HepG2 (cell line): ENCODE results near the gene FAM222A. TPM values are rescaled to one million over a fixed set of nuclear protein-coding genes. Genes with fewer than 3 reads are reported as not detected.
A peak's percentile ranks its signal among the peaks of the same experiment; 100 is the strongest.

Experiments
- KAT7 ChIP-seq: IDR thresholded peaks from 2 replicates; pipeline ENCODE4 v1.6.1; 2018; ENCODE audit warnings: borderline replicate concordance, missing compliant biosample characterization
- MED1 ChIP-seq: sonication (generic); formaldehyde crosslinking; IDR thresholded peaks from 2 replicates; pipeline ENCODE4 v1.4.0; 2020; ENCODE audit warnings: missing genetic modification reagents
- NFE2L2 ChIP-seq: fragments of 150-350 bp; IDR thresholded peaks from 2 replicates; pipeline ENCODE4 v1.6.1; 2014; ENCODE audit warnings: low read length
- PCBP1 ChIP-seq: fragments of 200-400 bp; formaldehyde crosslinking; IDR thresholded peaks from 2 replicates; pipeline ENCODE4 v1.6.1; 2017; ENCODE audit warnings: mild to moderate bottlenecking, low read depth, low read length, borderline replicate concordance
- SNAI1 ChIP-seq: sonication (generic); formaldehyde crosslinking; IDR thresholded peaks from 2 replicates; pipeline ENCODE4 v1.5.0; 2020; ENCODE audit warnings: mild to moderate bottlenecking, missing genetic modification reagents, borderline replicate concordance
- ZNF354B ChIP-seq: sonication (generic); formaldehyde crosslinking; IDR thresholded peaks from 2 replicates; pipeline ENCODE4 v1.8.0; 2022; ENCODE audit warnings: mild to moderate bottlenecking, missing genetic modification reagents
- ZNF460 ChIP-seq: sonication (generic); formaldehyde crosslinking; IDR thresholded peaks from 2 replicates; pipeline ENCODE4 v1.5.1; 2020; ENCODE audit warnings: missing genetic modification reagents, mild to moderate bottlenecking, borderline replicate concordance
- polyA plus RNA-seq, 8 experiments: library from polyadenylated mRNA; depleted of rRNA in 3 of 8; stranded (reverse) in 7 of 8; unstranded in 1 of 8; fragments of >200 nt; fragmentation: Illumina TruSeq in 4 of 8; extraction: Trizol in 4 of 8; gene quantifications; 2 replicates each; pipeline versions ENCODE4 v1.2.1 to v1.2.3, GENCODE V29; 2011 to 2016; ENCODE audit warnings: low read depth in 4 of 8, missing spikeins in 1 of 8, mixed read lengths in 1 of 8; ENCODE audit not compliant: insufficient read depth in 1 of 8
- total RNA-seq, 5 experiments: library from RNA; depleted of rRNA; stranded (reverse); fragments of >200 nt; fragmentation: Illumina TruSeq; extraction: Trizol; gene quantifications; 2 replicates each; pipeline ENCODE4 v1.2.3, GENCODE V29; 2016; ENCODE audit warnings: low read depth in 1 of 5
- TF ChIP-seq, protein P1 (sequence below): IDR thresholded peaks from 2 replicates; pipeline ENCODE4 v1.6.1; 2016; ENCODE audit warnings: low read depth, borderline replicate concordance
- TF ChIP-seq, protein P2 (sequence below): sonication (generic); formaldehyde crosslinking; IDR thresholded peaks from 2 replicates; pipeline ENCODE4 v1.4.0; 2020; ENCODE audit warnings: missing genetic modification reagents, mild to moderate bottlenecking, borderline replicate concordance
- TF ChIP-seq, protein P3 (sequence below), 2 experiments: sonication (generic) in 1 of 2; formaldehyde crosslinking in 1 of 2; IDR thresholded peaks; 2 replicates each; pipeline versions ENCODE4 v1.4.0 to v1.6.1; 2016 to 2020; ENCODE audit warnings: borderline replicate concordance in 1 of 2, low read depth in 1 of 2, mild to moderate bottlenecking in 1 of 2, missing genetic modification reagents in 1 of 2
- TF ChIP-seq, protein P4 (sequence below): sonication (generic); formaldehyde crosslinking; IDR thresholded peaks from 2 replicates; pipeline ENCODE4 v1.5.0; 2020; ENCODE audit warnings: mild to moderate bottlenecking, missing genetic modification reagents, borderline replicate concordance
- TF ChIP-seq, protein P5 (sequence below): sonication (generic); formaldehyde crosslinking; IDR thresholded peaks from 2 replicates; pipeline ENCODE4 v1.8.0; 2022; ENCODE audit warnings: mild to moderate bottlenecking, missing genetic modification reagents, moderate library complexity
- TF ChIP-seq, protein P6 (sequence below): sonication (generic); formaldehyde crosslinking; IDR thresholded peaks from 2 replicates; pipeline ENCODE4 v1.8.0; 2023; ENCODE audit warnings: mild to moderate bottlenecking, missing genetic modification reagents
- TF ChIP-seq, protein P7 (sequence below): sonication (generic); formaldehyde crosslinking; IDR thresholded peaks from 2 replicates; pipeline ENCODE4 v1.5.0; 2020; ENCODE audit warnings: missing genetic modification reagents

FAM222A gene
- total and polyA plus RNA-seq, 2 of the 13 experiments (the other 11 are each of a cell fraction or from before 2014, with no cell fraction given): 2.7 to 9.6 TPM

DNA sequence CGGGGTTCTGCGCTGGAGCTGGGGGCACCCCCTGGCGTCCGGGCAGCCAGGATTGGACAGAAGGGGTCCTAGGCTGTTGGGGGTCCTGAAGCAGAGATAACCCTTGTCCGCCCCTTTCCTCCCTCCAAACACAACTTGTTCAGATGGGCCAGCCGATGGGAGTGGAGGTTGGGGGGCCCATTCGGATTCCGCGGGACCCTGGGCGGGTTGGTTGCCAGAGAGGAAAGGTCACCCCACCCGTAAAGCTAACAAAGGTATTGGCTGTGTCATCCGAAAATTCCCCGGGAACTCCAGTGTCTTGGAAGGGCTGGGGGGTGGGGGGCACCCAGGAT, 1.3 kb downstream of the FAM222A start (continued):
- TF ChIP-seq, protein P1, sequence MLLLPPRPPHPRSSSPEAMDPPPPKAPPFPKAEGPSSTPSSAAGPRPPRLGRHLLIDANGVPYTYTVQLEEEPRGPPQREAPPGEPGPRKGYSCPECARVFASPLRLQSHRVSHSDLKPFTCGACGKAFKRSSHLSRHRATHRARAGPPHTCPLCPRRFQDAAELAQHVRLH (CRISPR knock-in tag): no peak
- TF ChIP-seq, protein P2, sequence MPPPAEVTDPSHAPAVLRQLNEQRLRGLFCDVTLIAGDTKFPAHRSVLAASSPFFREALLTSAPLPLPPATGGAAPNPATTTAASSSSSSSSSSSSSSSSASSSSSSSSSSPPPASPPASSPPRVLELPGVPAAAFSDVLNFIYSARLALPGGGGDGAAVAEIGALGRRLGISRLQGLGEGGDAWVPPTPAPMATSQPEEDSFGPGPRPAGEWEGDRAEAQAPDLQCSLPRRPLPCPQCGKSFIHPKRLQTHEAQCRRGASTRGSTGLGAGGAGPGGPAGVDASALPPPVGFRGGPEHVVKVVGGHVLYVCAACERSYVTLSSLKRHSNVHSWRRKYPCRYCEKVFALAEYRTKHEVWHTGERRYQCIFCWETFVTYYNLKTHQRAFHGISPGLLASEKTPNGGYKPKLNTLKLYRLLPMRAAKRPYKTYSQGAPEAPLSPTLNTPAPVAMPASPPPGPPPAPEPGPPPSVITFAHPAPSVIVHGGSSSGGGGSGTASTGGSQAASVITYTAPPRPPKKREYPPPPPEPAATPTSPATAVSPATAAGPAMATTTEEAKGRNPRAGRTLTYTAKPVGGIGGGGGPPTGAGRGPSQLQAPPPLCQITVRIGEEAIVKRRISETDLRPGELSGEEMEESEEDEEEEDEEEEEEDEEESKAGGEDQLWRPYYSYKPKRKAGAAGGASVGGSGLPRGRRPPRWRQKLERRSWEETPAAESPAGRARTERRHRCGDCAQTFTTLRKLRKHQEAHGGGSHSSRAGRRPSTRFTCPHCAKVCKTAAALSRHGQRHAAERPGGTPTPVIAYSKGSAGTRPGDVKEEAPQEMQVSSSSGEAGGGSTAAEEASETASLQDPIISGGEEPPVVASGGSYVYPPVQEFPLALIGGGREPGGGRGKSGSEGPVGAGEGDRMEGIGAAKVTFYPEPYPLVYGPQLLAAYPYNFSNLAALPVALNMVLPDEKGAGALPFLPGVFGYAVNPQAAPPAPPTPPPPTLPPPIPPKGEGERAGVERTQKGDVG (CRISPR knock-in tag): no peak
- no peak for TF ChIP-seq MED1 (CRISPR knock-in tag)
- TF ChIP-seq, protein P3, sequence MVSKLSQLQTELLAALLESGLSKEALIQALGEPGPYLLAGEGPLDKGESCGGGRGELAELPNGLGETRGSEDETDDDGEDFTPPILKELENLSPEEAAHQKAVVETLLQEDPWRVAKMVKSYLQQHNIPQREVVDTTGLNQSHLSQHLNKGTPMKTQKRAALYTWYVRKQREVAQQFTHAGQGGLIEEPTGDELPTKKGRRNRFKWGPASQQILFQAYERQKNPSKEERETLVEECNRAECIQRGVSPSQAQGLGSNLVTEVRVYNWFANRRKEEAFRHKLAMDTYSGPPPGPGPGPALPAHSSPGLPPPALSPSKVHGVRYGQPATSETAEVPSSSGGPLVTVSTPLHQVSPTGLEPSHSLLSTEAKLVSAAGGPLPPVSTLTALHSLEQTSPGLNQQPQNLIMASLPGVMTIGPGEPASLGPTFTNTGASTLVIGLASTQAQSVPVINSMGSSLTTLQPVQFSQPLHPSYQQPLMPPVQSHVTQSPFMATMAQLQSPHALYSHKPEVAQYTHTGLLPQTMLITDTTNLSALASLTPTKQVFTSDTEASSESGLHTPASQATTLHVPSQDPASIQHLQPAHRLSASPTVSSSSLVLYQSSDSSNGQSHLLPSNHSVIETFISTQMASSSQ (IDR thresholded peaks at IDR 0.05; ENCODE audit: low read depth): no peak
- TF ChIP-seq, protein P3 (CRISPR knock-in tag; IDR thresholded peaks at IDR 0.05; ENCODE audit: borderline replicate concordance): no peak
- no peak for TF ChIP-seq KAT7 (CRISPR knock-in tag)
- TF ChIP-seq ZNF460 (CRISPR knock-in tag): no peak
- TF ChIP-seq, protein P4, sequence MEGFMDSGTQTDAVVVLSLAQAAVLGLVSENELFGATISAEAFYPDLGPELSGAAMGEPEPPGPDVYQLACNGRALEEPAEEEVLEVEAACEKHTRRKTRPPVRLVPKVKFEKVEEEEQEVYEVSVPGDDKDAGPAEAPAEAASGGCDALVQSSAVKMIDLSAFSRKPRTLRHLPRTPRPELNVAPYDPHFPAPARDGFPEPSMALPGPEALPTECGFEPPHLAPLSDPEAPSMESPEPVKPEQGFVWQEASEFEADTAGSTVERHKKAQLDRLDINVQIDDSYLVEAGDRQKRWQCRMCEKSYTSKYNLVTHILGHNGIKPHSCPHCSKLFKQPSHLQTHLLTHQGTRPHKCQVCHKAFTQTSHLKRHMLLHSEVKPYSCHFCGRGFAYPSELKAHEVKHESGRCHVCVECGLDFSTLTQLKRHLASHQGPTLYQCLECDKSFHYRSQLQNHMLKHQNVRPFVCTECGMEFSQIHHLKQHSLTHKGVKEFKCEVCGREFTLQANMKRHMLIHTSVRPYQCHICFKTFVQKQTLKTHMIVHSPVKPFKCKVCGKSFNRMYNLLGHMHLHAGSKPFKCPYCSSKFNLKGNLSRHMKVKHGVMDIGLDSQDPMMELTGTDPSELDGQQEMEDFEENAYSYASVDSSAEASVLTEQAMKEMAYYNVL (CRISPR knock-in tag): 0 out of 2 replicates have a peak, but pooled peaks have one; percentile 38
- TF ChIP-seq, protein P5, sequence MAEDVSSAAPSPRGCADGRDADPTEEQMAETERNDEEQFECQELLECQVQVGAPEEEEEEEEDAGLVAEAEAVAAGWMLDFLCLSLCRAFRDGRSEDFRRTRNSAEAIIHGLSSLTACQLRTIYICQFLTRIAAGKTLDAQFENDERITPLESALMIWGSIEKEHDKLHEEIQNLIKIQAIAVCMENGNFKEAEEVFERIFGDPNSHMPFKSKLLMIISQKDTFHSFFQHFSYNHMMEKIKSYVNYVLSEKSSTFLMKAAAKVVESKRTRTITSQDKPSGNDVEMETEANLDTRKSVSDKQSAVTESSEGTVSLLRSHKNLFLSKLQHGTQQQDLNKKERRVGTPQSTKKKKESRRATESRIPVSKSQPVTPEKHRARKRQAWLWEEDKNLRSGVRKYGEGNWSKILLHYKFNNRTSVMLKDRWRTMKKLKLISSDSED: no peak
- TF ChIP-seq SNAI1 (CRISPR knock-in tag): peak; percentile 71; the same call in 1 of the 2 replicates
- TF ChIP-seq, protein P6, sequence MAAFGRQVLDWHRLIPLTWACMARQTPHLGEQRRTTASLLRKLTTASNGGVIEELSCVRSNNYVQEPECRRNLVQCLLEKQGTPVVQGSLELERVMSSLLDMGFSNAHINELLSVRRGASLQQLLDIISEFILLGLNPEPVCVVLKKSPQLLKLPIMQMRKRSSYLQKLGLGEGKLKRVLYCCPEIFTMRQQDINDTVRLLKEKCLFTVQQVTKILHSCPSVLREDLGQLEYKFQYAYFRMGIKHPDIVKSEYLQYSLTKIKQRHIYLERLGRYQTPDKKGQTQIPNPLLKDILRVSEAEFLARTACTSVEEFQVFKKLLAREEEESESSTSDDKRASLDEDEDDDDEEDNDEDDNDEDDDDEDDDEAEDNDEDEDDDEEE (CRISPR knock-in tag): no peak
- TF ChIP-seq, protein P7, sequence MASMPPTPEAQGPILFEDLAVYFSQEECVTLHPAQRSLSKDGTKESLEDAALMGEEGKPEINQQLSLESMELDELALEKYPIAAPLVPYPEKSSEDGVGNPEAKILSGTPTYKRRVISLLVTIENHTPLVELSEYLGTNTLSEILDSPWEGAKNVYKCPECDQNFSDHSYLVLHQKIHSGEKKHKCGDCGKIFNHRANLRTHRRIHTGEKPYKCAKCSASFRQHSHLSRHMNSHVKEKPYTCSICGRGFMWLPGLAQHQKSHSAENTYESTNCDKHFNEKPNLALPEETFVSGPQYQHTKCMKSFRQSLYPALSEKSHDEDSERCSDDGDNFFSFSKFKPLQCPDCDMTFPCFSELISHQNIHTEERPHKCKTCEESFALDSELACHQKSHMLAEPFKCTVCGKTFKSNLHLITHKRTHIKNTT (CRISPR knock-in tag): no peak
- no peak for TF ChIP-seq ZNF354B
- no peak for TF ChIP-seq PCBP1
- TF ChIP-seq NFE2L2: no peak
